Measurements from ENCODE around the gene LY6G5C.

GRCh38 chr6:31666337-31666965 lies 14.4 kb downstream of the LY6G5C start:
- no peak for TF ChIP-seq CTCF (conservative IDR thresholded peaks at IDR 0.05)
- TF ChIP-seq EZH2 (IDR thresholded peaks at IDR 0.05; ENCODE audit: low read depth) = no peak

All from PC-9 (cell line).